AG10803 (cell line): ENCODE measurements around the gene FAM83G.

Source experiments
- DNase-seq: peaks from one replicate; pipeline ENCODE4 v3.0.0; 2010; ENCODE audit warnings: low read depth
- H3K4me3 ChIP-seq: 2 replicates; pipeline ENCODE4 v1.5.1; 2011; ENCODE audit warnings: mild to moderate bottlenecking, low read length, control low read depth
- TF ChIP-seq, protein P1 (sequence below): conservative IDR thresholded peaks from 2 replicates; pipeline ENCODE4 v1.5.1; 2011; ENCODE audit warnings: mild to moderate bottlenecking, low read length, control low read depth, inconsistent platforms

Gene FAM83G

DNA sequence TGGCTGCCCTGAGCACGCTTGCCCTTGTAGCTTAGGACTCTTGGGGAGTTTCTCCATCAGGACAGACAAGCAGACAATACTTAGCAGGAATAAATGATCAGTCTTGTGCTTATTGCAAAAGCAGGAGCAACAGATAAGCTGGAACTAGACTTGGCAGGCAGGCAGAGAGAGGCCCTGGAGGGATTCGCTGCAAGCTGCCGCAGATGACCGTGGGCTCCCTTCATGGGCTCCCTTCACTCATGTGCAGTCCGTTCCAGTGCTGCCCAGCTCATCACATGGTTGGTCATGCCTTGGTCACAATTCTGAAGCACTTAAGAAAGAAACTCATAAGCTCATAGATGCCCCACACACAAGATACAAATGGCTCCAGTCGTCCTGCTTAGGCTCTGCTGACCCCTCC lies 55.0 kb downstream of the FAM83G start:
- no peak overlapping the region for H3K4me3 ChIP-seq
- TF ChIP-seq, protein P1, sequence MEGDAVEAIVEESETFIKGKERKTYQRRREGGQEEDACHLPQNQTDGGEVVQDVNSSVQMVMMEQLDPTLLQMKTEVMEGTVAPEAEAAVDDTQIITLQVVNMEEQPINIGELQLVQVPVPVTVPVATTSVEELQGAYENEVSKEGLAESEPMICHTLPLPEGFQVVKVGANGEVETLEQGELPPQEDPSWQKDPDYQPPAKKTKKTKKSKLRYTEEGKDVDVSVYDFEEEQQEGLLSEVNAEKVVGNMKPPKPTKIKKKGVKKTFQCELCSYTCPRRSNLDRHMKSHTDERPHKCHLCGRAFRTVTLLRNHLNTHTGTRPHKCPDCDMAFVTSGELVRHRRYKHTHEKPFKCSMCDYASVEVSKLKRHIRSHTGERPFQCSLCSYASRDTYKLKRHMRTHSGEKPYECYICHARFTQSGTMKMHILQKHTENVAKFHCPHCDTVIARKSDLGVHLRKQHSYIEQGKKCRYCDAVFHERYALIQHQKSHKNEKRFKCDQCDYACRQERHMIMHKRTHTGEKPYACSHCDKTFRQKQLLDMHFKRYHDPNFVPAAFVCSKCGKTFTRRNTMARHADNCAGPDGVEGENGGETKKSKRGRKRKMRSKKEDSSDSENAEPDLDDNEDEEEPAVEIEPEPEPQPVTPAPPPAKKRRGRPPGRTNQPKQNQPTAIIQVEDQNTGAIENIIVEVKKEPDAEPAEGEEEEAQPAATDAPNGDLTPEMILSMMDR = no peak
- DNase-seq = no peak

DNA sequence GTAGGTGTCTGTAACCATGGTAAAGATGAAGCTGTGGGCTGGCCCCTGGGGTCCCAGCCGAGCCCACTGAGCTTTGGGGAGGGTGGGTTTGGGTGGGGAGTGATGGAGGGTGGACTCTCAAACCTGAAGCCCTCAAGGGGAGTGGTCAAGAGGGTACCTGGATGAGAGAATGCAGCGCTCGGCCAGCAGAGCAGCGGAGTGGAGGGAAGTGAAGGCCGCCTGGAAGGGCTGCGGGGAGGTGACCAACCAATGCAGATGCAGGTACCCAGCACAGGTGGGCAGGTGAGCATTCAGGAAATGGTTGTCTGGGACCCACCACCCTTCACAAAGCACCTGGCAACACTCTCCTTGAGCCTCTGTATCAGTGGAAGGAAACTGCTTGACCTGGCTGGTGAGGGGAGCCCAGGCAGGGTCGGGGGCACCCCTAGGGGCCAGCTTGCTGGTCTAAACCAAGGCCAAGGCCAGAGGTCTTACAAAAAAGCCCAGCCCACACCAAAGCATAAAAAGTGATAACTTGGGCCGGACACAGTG lies 56.0 kb downstream of the FAM83G start:
- H3K4me3 ChIP-seq = no peak overlapping the region
- TF ChIP-seq, protein P1 = no peak
- no peak for DNase-seq

GRCh38 chr17:18947866-18948265 lies 56.7 kb downstream of the FAM83G start:
- TF ChIP-seq, protein P1 = no peak
- DNase-seq = no peak
- H3K4me3 ChIP-seq = no peak overlapping the region

DNA sequence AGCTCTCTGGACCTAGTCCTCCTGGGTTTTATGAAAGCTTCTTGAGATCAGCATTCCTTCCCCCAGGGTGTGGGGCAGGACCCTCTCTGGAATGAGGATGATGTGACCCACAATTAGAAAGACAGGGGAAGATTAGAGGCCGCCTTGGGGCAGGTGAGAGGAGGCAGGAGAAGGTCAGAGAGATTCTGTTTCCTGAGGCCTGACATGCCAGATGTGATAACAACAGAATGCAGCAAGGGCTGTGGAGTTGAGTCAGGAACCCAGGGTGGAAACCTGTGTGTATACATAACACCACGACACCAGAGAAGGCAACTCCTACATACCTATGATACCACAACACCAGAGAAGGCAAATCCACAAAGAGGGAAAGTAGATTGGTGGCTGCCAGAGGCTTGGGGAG lies 58.0 kb downstream of the FAM83G start:
- H3K4me3 ChIP-seq = no peak overlapping the region
- DNase-seq = no peak
- TF ChIP-seq, protein P1 = no peak

GRCh38 chr17:18944646-18945045 lies 59.9 kb downstream of the FAM83G start:
- H3K4me3 ChIP-seq = no peak overlapping the region
- DNase-seq = no peak
- TF ChIP-seq, protein P1 = no peak

GRCh38 chr17:18938692-18939023 lies 65.9 kb downstream of the FAM83G start:
- TF ChIP-seq, protein P1 = no peak
- DNase-seq = no peak
- no peak overlapping the region for H3K4me3 ChIP-seq

- TF ChIP-seq, protein P1 = no peak
- DNase-seq = no peak
- no peak overlapping the region for H3K4me3 ChIP-seq
These were observed 66.4 kb downstream of the FAM83G start for GRCh38 chr17:18937981-18938691.
